H1 (cell line): ENCODE results near the gene FAM83C. TPM values are rescaled to one million over a fixed set of nuclear protein-coding genes. Genes with fewer than 3 reads are reported as not detected.

ENCODE experiments used
- CEBPB ChIP-seq: IDR thresholded peaks from 2 replicates; pipeline ENCODE4 v1.6.1; 2012; ENCODE audit warnings: low read depth, low read length
- CHD1 ChIP-seq: IDR thresholded peaks from 2 replicates; pipeline ENCODE4 v1.6.1; 2012; ENCODE audit warnings: low read depth, low read length, improper control_type of control experiment
- CHD2 ChIP-seq: IDR thresholded peaks from 2 replicates; pipeline ENCODE4 v1.6.1; 2012; ENCODE audit warnings: low read length, improper control_type of control experiment
- CTBP2 ChIP-seq: IDR thresholded peaks from 2 replicates; pipeline ENCODE4 v1.7.0; 2011; ENCODE audit warnings: borderline replicate concordance, mild to moderate bottlenecking, moderate library complexity, mixed read lengths, low read length; ENCODE audit not compliant: insufficient read depth, insufficient read length
- EZH2 ChIP-seq: fragments of 200-600 bp; sonication (generic); IDR thresholded peaks from 2 replicates; pipeline ENCODE4 v1.7.1; 2012; ENCODE audit warnings: low read depth, mild to moderate bottlenecking, moderate library complexity, low read length, inconsistent platforms; ENCODE audit not compliant: severe bottlenecking
- GTF2F1 ChIP-seq: IDR thresholded peaks from 2 replicates; pipeline ENCODE4 v1.6.1; 2012; ENCODE audit warnings: low read depth, low read length, improper control_type of control experiment, borderline replicate concordance
- HDAC6 ChIP-seq: IDR thresholded peaks from one replicate; pipeline ENCODE4 v1.7.1; 2012; ENCODE audit warnings: low read depth, mild to moderate bottlenecking, inconsistent platforms, low read length, moderate library complexity
- KDM1A ChIP-seq: fragments of 200-600, 300-600 bp; sonication (generic); IDR thresholded peaks from 2 replicates; pipeline ENCODE4 v1.7.1; 2016; ENCODE audit warnings: mild to moderate bottlenecking, low read length, borderline replicate concordance
- PHF8 ChIP-seq: fragments of 200-600 bp; sonication (generic); conservative IDR thresholded peaks from 2 replicates; pipeline ENCODE4 v1.7.1; 2012; ENCODE audit warnings: low read depth, mild to moderate bottlenecking, inconsistent platforms, low read length, moderate library complexity
- POU5F1 ChIP-seq: IDR thresholded peaks from 2 replicates; pipeline ENCODE4 v1.6.1; 2011; ENCODE audit warnings: low read depth, mild to moderate bottlenecking, low read length, moderate library complexity
- RAD21 ChIP-seq, 2 experiments: IDR thresholded peaks in 1 of 2; conservative IDR thresholded peaks in 1 of 2; 2 replicates each; pipeline ENCODE4 v1.6.1; 2011; ENCODE audit warnings: low read depth in 2 of 2, low read length in 2 of 2, improper control_type of control experiment in 1 of 2, inconsistent platforms in 1 of 2, mild to moderate bottlenecking in 1 of 2, moderate library complexity in 1 of 2
- SIRT6 ChIP-seq: IDR thresholded peaks from one replicate; pipeline ENCODE4 v1.7.1; 2012; ENCODE audit warnings: low read length, inconsistent platforms
- SIX5 ChIP-seq: IDR thresholded peaks from 2 replicates; pipeline ENCODE4 v1.6.1; 2011; ENCODE audit warnings: mild to moderate bottlenecking, low read depth, low read length
- SP1 ChIP-seq: IDR thresholded peaks from 2 replicates; pipeline ENCODE4 v1.6.1; 2011; ENCODE audit warnings: low read depth, low read length
- SP4 ChIP-seq: IDR thresholded peaks from 2 replicates; pipeline ENCODE4 v1.6.1; 2012; ENCODE audit warnings: low read length, inconsistent platforms
- YY1 ChIP-seq: IDR thresholded peaks from 2 replicates; pipeline ENCODE4 v1.6.1; 2011; ENCODE audit warnings: low read depth, mild to moderate bottlenecking, low read length
- ZNF274 ChIP-seq: IDR thresholded peaks from 2 replicates; pipeline ENCODE4 v1.7.0; 2012; ENCODE audit warnings: low read length, borderline replicate concordance; ENCODE audit errors: extremely low read depth
- polyA plus RNA-seq, 7 experiments: library from polyadenylated mRNA; depleted of rRNA in 3 of 7; stranded (reverse) in 5 of 7; unstranded in 2 of 7; fragments of >200 nt in 5 of 7; fragments of 200-250 nt in 2 of 7; gene quantifications; 1 replicate in 5 of 7; 2 replicates in 1 of 7; 4 replicates in 1 of 7; pipeline versions ENCODE4 v1.2.1 to v1.2.3, GENCODE V29; 2011 to 2013; ENCODE audit warnings: missing spikeins in 2 of 7, mixed read lengths in 2 of 7
- total RNA-seq: library from RNA; stranded (reverse); fragmentation: NEBNext Ultra II Directional; extraction: Animal tissue kit (Norgen Biotek cat#: 25700); gene quantifications from 2 replicates; pipeline ENCODE4 v1.2.1, GENCODE V29; 2021
- TF ChIP-seq, protein P1 (sequence below): IDR thresholded peaks from 2 replicates; pipeline ENCODE4 v1.6.1; 2011; ENCODE audit warnings: low read length, improper control_type of control experiment
- TF ChIP-seq, protein P2 (sequence below): IDR thresholded peaks from 2 replicates; pipeline ENCODE4 v1.6.1; 2011; ENCODE audit warnings: low read depth, mild to moderate bottlenecking, low read length; ENCODE audit not compliant: insufficient read depth
- TF ChIP-seq, protein P3 (sequence below): IDR thresholded peaks from 2 replicates; pipeline ENCODE4 v1.6.1; 2012; ENCODE audit warnings: low read length, inconsistent platforms
- TF ChIP-seq, protein P4 (sequence below): IDR thresholded peaks from 2 replicates; pipeline ENCODE4 v1.6.1; 2012; ENCODE audit warnings: inconsistent platforms

FAM83C gene
- total and polyA plus RNA-seq, 2 of the 8 experiments (the other 6 are each of a cell fraction or from before 2014, with no cell fraction given): not detected

DNA sequence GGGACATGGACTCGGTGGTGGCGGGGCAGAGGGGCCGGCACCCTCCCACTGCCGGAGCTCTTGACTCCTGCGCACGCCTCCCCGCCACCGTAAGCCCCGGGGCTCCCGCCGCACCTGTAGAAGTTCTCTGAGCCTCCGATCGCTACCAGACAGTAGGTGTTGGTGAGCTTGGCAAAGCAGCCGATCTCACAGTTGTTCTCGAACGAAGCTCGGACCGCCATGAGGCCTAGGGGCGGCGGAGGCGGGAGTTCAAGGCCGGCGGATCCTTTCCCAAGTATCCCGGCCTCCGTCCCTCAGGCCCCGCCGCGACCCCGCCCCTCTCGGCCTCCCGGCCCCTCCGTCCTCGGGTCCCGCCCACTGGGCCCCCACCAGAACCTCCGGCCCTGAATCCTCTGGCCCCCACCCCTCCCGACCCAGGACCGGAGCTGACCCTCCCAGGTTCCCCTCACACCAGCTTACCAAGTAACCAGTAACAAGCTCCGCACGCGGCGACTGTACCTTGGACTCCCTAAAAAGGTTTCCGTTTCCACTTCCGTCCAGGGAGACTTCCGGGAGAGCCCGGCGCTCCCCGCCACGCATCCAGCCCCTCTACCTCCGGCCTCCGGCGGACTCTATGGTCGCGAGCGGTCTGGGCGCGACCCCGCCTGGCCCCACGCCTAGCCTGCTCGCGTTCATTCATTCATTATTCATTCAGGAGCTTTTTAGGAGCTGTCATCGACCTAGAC, 7.8 kb downstream of the FAM83C start, which contains the start of gene EIF6 (continued):
- TF ChIP-seq PHF8: peak; percentile 81
- TF ChIP-seq, protein P1, sequence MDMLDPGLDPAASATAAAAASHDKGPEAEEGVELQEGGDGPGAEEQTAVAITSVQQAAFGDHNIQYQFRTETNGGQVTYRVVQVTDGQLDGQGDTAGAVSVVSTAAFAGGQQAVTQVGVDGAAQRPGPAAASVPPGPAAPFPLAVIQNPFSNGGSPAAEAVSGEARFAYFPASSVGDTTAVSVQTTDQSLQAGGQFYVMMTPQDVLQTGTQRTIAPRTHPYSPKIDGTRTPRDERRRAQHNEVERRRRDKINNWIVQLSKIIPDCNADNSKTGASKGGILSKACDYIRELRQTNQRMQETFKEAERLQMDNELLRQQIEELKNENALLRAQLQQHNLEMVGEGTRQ: 0 out of 2 replicates have a peak, but pooled peaks have one; percentile 2
- no peak for TF ChIP-seq KDM1A
- TF ChIP-seq GTF2F1: peak; percentile 59; the same call in 1 of the 2 replicates
- TF ChIP-seq HDAC6: no peak
- TF ChIP-seq POU5F1: no peak
- TF ChIP-seq, protein P2, sequence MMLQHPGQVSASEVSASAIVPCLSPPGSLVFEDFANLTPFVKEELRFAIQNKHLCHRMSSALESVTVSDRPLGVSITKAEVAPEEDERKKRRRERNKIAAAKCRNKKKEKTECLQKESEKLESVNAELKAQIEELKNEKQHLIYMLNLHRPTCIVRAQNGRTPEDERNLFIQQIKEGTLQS: no peak
- peak; percentile 20; the same call in 1 of the 2 replicates for TF ChIP-seq SIX5
- no peak for TF ChIP-seq CHD2
- TF ChIP-seq CEBPB: no peak
- 0 out of 2 replicates have a peak, but pooled peaks have one; percentile 22 for TF ChIP-seq YY1
- TF ChIP-seq SP4: peak; percentile 35; the same call in 1 of the 2 replicates
- TF ChIP-seq, protein P3, sequence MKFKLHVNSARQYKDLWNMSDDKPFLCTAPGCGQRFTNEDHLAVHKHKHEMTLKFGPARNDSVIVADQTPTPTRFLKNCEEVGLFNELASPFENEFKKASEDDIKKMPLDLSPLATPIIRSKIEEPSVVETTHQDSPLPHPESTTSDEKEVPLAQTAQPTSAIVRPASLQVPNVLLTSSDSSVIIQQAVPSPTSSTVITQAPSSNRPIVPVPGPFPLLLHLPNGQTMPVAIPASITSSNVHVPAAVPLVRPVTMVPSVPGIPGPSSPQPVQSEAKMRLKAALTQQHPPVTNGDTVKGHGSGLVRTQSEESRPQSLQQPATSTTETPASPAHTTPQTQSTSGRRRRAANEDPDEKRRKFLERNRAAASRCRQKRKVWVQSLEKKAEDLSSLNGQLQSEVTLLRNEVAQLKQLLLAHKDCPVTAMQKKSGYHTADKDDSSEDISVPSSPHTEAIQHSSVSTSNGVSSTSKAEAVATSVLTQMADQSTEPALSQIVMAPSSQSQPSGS: no peak
- TF ChIP-seq ZNF274: no peak
- TF ChIP-seq RAD21 (IDR thresholded peaks at IDR 0.05 in 1 of 2, conservative IDR thresholded peaks at IDR 0.05 in 1 of 2; ENCODE audit: low read depth in 2 of 2, low read length in 2 of 2): no peak
- no peak for TF ChIP-seq SIRT6
- no peak for TF ChIP-seq CTBP2
- no peak for TF ChIP-seq CHD1
- TF ChIP-seq SP1: 0 out of 2 replicates have a peak, but pooled peaks have one; percentile 10
- TF ChIP-seq, protein P4, sequence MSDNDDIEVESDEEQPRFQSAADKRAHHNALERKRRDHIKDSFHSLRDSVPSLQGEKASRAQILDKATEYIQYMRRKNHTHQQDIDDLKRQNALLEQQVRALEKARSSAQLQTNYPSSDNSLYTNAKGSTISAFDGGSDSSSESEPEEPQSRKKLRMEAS: peak; percentile 81; the same call in 1 of the 2 replicates
- TF ChIP-seq EZH2: no peak
